ENCODE measurements around the gene EML6. TPM values are rescaled to one million over a fixed set of nuclear protein-coding genes. Genes with fewer than 3 reads are reported as not detected.

EML6 gene
- total and polyA plus RNA-seq, 2 donors (not counting 1 experiment from before 2014, with no cell fraction given), result 0.34 to 1.3 TPM

GRCh38 chr2:54969295-54969939 lies 246.0 kb downstream of the EML6 start:
- no peaks in the 10 kb centered on the region for H3K4me1 ChIP-seq (ENCODE audit: control insufficient read depth, extremely low read depth, insufficient read depth, low read length)
- H2AFZ ChIP-seq (ENCODE audit: low read length), result no peak overlapping the region
- no peaks in the 10 kb centered on the region for H3K27me3 ChIP-seq (ENCODE audit: control insufficient read depth, insufficient read depth, low read length)
- DNase-seq (ENCODE audit: low read depth in 2 of 2), result no peak
- H3K9me3 ChIP-seq (ENCODE audit: control insufficient read depth, insufficient read depth, low read depth, low read length), result no peaks in the 10 kb centered on the region
- no peak overlapping the region for H3K4me3 ChIP-seq (replicated peaks in 1 of 4; ENCODE audit: control extremely low read depth in 1 of 4, insufficient read depth in 1 of 4, low read depth in 3 of 4, low read length in 4 of 4)
- TF ChIP-seq EZH2 (IDR thresholded peaks at IDR 0.05; ENCODE audit: low read length, missing control alignments) (no peak), CTCF (conservative IDR thresholded peaks at IDR 0.05 in 1 of 2, IDR thresholded peaks at IDR 0.05 in 1 of 2; ENCODE audit: low read depth in 1 of 2, low read length in 2 of 2) (no peak)
- H3K4me2 ChIP-seq (ENCODE audit: extremely low read depth, insufficient read depth, low read length), result no peak overlapping the region
- no peak overlapping the region for H3K9ac ChIP-seq (ENCODE audit: insufficient read depth, low read length)
- peaks cover 15% of the 10 kb centered on the region for H3K36me3 ChIP-seq (ENCODE audit: control insufficient read depth, insufficient read depth, low read length)
- H4K20me1 ChIP-seq (ENCODE audit: control insufficient read depth, extremely low read depth, insufficient read depth, low read length), result peaks cover 2% of the 10 kb centered on the region
- H3K27ac ChIP-seq (ENCODE audit: insufficient read depth, low read length), result no peak overlapping the region
- H3K79me2 ChIP-seq (ENCODE audit: control insufficient read depth, insufficient read depth, low read length), result peaks cover 37% of the 10 kb centered on the region

GRCh38 chr2:54969940-54970338 lies 246.5 kb downstream of the EML6 start:
- Histone ChIP-seq H3K36me3 (ENCODE audit: control insufficient read depth, insufficient read depth, low read length) (peaks cover 15% of the 10 kb centered on the region), H3K27me3 (ENCODE audit: control insufficient read depth, insufficient read depth, low read length) (no peaks in the 10 kb centered on the region), H2AFZ (ENCODE audit: low read length) (no peak overlapping the region), H3K4me1 (ENCODE audit: control insufficient read depth, extremely low read depth, insufficient read depth, low read length) (no peaks in the 10 kb centered on the region), H3K4me2 (ENCODE audit: extremely low read depth, insufficient read depth, low read length) (no peak overlapping the region), H3K4me3 (replicated peaks in 1 of 4; ENCODE audit: control extremely low read depth in 1 of 4, insufficient read depth in 1 of 4, low read depth in 3 of 4, low read length in 4 of 4) (no peak overlapping the region), H3K79me2 (ENCODE audit: control insufficient read depth, insufficient read depth, low read length) (peaks cover 42% of the 10 kb centered on the region), H4K20me1 (ENCODE audit: control insufficient read depth, extremely low read depth, insufficient read depth, low read length) (peaks cover 2% of the 10 kb centered on the region), H3K9ac (ENCODE audit: insufficient read depth, low read length) (no peak overlapping the region), H3K9me3 (ENCODE audit: control insufficient read depth, insufficient read depth, low read depth, low read length) (no peaks in the 10 kb centered on the region), H3K27ac (ENCODE audit: insufficient read depth, low read length) (no peak overlapping the region)
- TF ChIP-seq EZH2 (IDR thresholded peaks at IDR 0.05; ENCODE audit: low read length, missing control alignments) (no peak), CTCF (conservative IDR thresholded peaks at IDR 0.05 in 1 of 2, IDR thresholded peaks at IDR 0.05 in 1 of 2; ENCODE audit: low read depth in 1 of 2, low read length in 2 of 2) (no peak)
- no peak for DNase-seq (ENCODE audit: low read depth in 2 of 2)

- H3K4me2 ChIP-seq (ENCODE audit: extremely low read depth, insufficient read depth, low read length), result no peak overlapping the region
- H4K20me1 ChIP-seq (ENCODE audit: control insufficient read depth, extremely low read depth, insufficient read depth, low read length), result peaks cover 12% of the 10 kb centered on the region
- peaks cover 9% of the 10 kb centered on the region for H3K36me3 ChIP-seq (ENCODE audit: control insufficient read depth, insufficient read depth, low read length)
- H3K4me1 ChIP-seq (ENCODE audit: control insufficient read depth, extremely low read depth, insufficient read depth, low read length), result peaks cover 13% of the 10 kb centered on the region
- no peaks in the 10 kb centered on the region for H3K9me3 ChIP-seq (ENCODE audit: control insufficient read depth, insufficient read depth, low read depth, low read length)
- H3K27me3 ChIP-seq (ENCODE audit: control insufficient read depth, insufficient read depth, low read length), result no peaks in the 10 kb centered on the region
- H3K79me2 ChIP-seq (ENCODE audit: control insufficient read depth, insufficient read depth, low read length), result peaks cover 89% of the 10 kb centered on the region
- H2AFZ ChIP-seq (ENCODE audit: low read length), result no peak overlapping the region
- no peak for TF ChIP-seq EZH2 (IDR thresholded peaks at IDR 0.05; ENCODE audit: low read length, missing control alignments)
- TF ChIP-seq CTCF (conservative IDR thresholded peaks at IDR 0.05 in 1 of 2, IDR thresholded peaks at IDR 0.05 in 1 of 2; ENCODE audit: low read depth in 1 of 2, low read length in 2 of 2), result no peak
- DNase-seq (ENCODE audit: low read depth in 2 of 2), result no peak
- H3K27ac ChIP-seq (ENCODE audit: insufficient read depth, low read length), result no peak overlapping the region
- no peak overlapping the region for H3K9ac ChIP-seq (ENCODE audit: insufficient read depth, low read length)
- no peak overlapping the region for H3K4me3 ChIP-seq (replicated peaks in 1 of 4; ENCODE audit: control extremely low read depth in 1 of 4, insufficient read depth in 1 of 4, low read depth in 3 of 4, low read length in 4 of 4)
Observed at GRCh38 chr2:54975175-54975574, 251.7 kb downstream of the EML6 start.

All from fibroblast of lung (primary cell).